Parathyroid adenoma (tissue), 2 donors: Measurements from ENCODE around the gene FAM237A.
A peak's percentile ranks its signal among the peaks of the same experiment; 100 is the strongest.

ENCODE experiments used
- H2AFZ ChIP-seq: fragments of 300-600 bp; sonication (generic); one replicate; pipeline ENCODE4 v1.7.0; 2017; ENCODE audit warnings: antibody characterized with exemption, mild to moderate bottlenecking
- H3K27ac ChIP-seq: fragments of 300-600 bp; sonication (generic); one replicate; pipeline ENCODE4 v1.7.0; 2017
- H3K27me3 ChIP-seq: fragments of 300-600 bp; sonication (generic); one replicate; pipeline ENCODE4 v1.7.0; 2017; ENCODE audit warnings: low read length; ENCODE audit not compliant: control insufficient read depth, insufficient read depth
- H3K36me3 ChIP-seq: fragments of 300-600 bp; sonication (generic); one replicate; pipeline ENCODE4 v1.7.0; 2017; ENCODE audit warnings: low read length; ENCODE audit not compliant: control insufficient read depth, insufficient read depth
- H3K4me1 ChIP-seq: fragments of 300-600 bp; sonication (generic); one replicate; pipeline ENCODE4 v1.7.0; 2017; ENCODE audit warnings: control low read depth
- H3K4me2 ChIP-seq: fragments of 300-600 bp; sonication (generic); one replicate; pipeline ENCODE4 v1.7.0; 2017; ENCODE audit warnings: low read length
- H3K4me3 ChIP-seq: fragments of 300-600 bp; sonication (generic); one replicate; pipeline ENCODE4 v1.7.0; 2017; ENCODE audit warnings: low read depth, low read length
- H3K79me2 ChIP-seq: fragments of 300-600 bp; sonication (generic); one replicate; pipeline ENCODE4 v1.7.0; 2017; ENCODE audit warnings: control low read depth
- H3K9ac ChIP-seq: fragments of 300-600 bp; sonication (generic); one replicate; pipeline ENCODE4 v1.7.0; 2017; ENCODE audit warnings: mild to moderate bottlenecking
- H3K9me3 ChIP-seq: fragments of 300-600 bp; sonication (generic); one replicate; pipeline ENCODE4 v1.7.0; 2017; ENCODE audit warnings: low read length; ENCODE audit not compliant: control insufficient read depth
- TF ChIP-seq, protein P1 (sequence below): fragments of 300-600 bp; sonication (generic); IDR thresholded peaks from one replicate; pipeline ENCODE4 v1.7.0; 2017; ENCODE audit warnings: antibody characterized with exemption, mild to moderate bottlenecking
- donor health status: primary hyperparathyroidism.

The FAM237A gene

DNA sequence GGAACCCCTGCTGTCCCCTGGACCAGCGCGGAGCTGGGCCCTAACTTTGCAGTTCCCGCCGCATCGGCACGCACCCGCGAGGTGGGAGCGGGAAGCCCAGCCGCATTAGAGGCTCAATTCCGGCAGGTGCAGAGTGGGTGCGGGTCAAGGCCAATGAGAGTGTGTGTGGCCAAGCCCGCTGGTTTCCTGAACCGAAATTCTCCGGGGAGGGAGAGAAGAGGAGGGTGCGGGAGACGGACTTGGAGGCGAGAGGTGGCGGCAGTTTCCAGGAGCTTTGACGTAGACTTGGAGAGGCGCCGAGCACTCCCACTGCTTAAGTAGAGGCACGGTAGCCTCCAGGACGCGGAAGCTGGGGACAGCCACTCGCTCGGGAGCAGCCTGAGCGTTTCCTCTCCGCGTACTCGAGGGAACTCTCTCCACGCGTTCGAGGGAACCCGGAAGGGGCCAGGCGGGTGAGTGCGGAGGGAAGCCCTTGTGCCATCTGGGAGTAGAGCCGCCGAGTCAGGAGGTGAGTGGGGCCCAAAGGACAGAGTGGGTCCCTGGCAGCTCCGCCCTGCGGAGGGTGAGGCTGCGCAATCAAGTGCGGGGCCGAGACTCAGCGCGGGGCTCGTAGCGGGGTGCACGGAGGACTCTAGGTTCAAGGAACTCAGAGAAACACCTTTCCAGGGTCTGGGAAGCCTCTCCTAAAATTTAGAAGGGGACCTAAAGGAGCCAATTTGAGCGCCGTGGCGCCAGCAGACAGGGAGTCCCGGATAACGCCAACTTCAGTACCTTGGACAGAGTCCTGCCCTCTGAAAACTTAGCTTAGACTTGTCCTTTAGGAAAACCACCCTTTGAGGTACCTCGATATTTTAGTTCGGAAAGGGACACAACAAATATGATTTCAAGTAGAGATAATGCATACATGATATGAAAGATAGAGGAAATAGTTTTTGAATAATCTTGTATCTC lies at the start of gene FAM237A:
Gene FAM237A, plus strand, starts transcription at position 413 of the 951 bp plus-strand sequence. CDS start 1,750 bp downstream, outside the sequence.
- no peaks in the 10 kb centered on the region for H3K36me3 ChIP-seq
- H3K79me2 ChIP-seq, result no peaks in the 10 kb centered on the region
- H3K27ac ChIP-seq, result no peak within 1 kb of the TSS
- no peaks in the 10 kb centered on the region for H3K4me1 ChIP-seq
- TF ChIP-seq, protein P1, sequence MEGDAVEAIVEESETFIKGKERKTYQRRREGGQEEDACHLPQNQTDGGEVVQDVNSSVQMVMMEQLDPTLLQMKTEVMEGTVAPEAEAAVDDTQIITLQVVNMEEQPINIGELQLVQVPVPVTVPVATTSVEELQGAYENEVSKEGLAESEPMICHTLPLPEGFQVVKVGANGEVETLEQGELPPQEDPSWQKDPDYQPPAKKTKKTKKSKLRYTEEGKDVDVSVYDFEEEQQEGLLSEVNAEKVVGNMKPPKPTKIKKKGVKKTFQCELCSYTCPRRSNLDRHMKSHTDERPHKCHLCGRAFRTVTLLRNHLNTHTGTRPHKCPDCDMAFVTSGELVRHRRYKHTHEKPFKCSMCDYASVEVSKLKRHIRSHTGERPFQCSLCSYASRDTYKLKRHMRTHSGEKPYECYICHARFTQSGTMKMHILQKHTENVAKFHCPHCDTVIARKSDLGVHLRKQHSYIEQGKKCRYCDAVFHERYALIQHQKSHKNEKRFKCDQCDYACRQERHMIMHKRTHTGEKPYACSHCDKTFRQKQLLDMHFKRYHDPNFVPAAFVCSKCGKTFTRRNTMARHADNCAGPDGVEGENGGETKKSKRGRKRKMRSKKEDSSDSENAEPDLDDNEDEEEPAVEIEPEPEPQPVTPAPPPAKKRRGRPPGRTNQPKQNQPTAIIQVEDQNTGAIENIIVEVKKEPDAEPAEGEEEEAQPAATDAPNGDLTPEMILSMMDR, result no peak
- no peaks in the 10 kb centered on the region for H3K27me3 ChIP-seq
- H3K4me2 ChIP-seq, result no peak within 1 kb of the TSS
- H3K4me3 ChIP-seq, result no peak within 1 kb of the TSS
- H2AFZ ChIP-seq, result peak within 1 kb of the TSS; percentile 80
- no peaks in the 10 kb centered on the region for H3K9me3 ChIP-seq
- H3K9ac ChIP-seq, result no peak within 1 kb of the TSS

DNA sequence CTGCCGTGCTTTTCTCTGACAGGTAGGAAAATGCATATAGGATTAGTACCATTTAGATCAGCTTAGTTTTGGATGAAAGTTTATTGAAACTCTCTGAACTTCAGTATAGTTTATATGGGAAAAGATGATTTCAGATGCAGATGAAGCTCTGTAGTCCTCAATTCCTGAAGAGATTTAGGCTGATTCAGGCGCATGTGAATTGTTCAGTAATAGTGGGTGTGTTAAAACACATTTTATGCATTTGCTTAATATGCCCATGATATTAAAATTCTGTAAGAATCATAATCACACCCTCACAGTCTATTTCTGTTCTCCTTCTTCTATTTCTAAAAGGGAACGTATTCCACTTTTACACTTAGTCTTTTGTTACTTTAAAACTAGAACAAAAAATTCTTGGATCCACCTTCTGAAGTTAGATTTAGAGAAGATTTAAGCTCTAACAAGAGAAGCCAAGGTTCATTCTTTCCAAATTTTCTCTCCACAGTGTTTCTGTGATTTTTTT lies 44.5 kb upstream of the FAM237A start:
- Histone ChIP-seq H3K9me3 (no peaks in the 10 kb centered on the region), H2AFZ (no peak overlapping the region), H3K4me2 (no peak overlapping the region), H3K36me3 (no peaks in the 10 kb centered on the region), H3K79me2 (no peaks in the 10 kb centered on the region), H3K4me3 (no peak overlapping the region), H3K4me1 (no peaks in the 10 kb centered on the region), H3K9ac (no peak overlapping the region), H3K27me3 (no peaks in the 10 kb centered on the region), H3K27ac (no peak overlapping the region)
- TF ChIP-seq, protein P1, result no peak

DNA sequence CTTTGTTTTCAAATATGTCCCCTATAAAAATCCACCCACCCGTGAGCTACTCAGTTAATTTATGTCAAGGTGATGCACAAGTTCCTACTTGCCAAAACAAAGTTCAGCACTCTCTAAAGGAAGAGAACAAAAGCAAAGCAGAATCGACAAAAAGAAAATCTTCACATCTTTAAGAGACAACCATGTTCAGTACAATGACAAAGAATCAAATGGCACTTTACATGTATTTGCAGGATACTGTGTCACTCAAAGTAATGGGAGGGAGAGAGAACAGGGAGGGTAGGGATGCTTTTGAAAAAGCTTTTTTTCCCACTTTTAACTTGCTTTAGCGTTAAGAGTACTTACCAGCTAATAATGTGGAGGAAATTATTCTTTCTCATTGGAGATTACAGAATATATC lies 39.0 kb upstream of the FAM237A start:
- H3K4me1 ChIP-seq, result no peaks in the 10 kb centered on the region
- no peaks in the 10 kb centered on the region for H3K27me3 ChIP-seq
- no peak overlapping the region for H3K9ac ChIP-seq
- no peak overlapping the region for H3K4me3 ChIP-seq
- H3K79me2 ChIP-seq, result no peaks in the 10 kb centered on the region
- TF ChIP-seq, protein P1, result no peak
- no peak overlapping the region for H3K27ac ChIP-seq
- no peaks in the 10 kb centered on the region for H3K36me3 ChIP-seq
- no peak overlapping the region for H3K4me2 ChIP-seq
- H2AFZ ChIP-seq, result no peak overlapping the region
- no peaks in the 10 kb centered on the region for H3K9me3 ChIP-seq

DNA sequence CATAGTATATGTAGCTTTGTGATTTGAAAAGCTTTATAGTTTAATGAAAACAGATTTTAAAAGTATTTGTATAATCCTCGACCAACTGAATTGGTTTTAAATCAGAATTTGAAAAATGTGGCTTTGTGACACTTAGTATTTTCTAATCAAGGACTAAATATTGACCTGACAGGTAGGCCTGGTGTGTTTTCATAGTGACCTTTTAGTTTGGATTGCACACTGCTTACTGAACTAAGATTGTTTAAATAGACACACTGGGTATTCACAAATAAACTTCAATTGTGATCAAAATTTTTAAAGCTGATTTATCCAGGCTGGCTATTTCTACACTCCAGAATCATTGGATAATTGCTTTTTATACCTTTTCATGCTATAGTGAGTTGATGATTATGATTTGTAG lies 31.8 kb upstream of the FAM237A start:
- no peaks in the 10 kb centered on the region for H3K36me3 ChIP-seq
- H3K27me3 ChIP-seq, result no peaks in the 10 kb centered on the region
- no peaks in the 10 kb centered on the region for H3K9me3 ChIP-seq
- no peak overlapping the region for H2AFZ ChIP-seq
- no peaks in the 10 kb centered on the region for H3K79me2 ChIP-seq
- H3K9ac ChIP-seq, result no peak overlapping the region
- TF ChIP-seq, protein P1, result no peak
- H3K27ac ChIP-seq, result no peak overlapping the region
- no peak overlapping the region for H3K4me2 ChIP-seq
- no peaks in the 10 kb centered on the region for H3K4me1 ChIP-seq
- no peak overlapping the region for H3K4me3 ChIP-seq
